Mucosa of rectum (tissue), 2 donors: ENCODE data around the gene WDR91.

Experiments used
- H3K27ac ChIP-seq, 2 donors: one replicate each; pipeline ENCODE4 v1.7.0; 2013; ENCODE audit warnings: inconsistent platforms in 2 of 2, low read depth in 2 of 2, low read length in 2 of 2
- H3K27me3 ChIP-seq, 2 donors: one replicate each; pipeline ENCODE4 v1.7.0; 2013; ENCODE audit warnings: low read length in 2 of 2; ENCODE audit not compliant: control insufficient read depth in 2 of 2, insufficient read depth in 2 of 2
- H3K36me3 ChIP-seq, 2 donors: one replicate each; pipeline ENCODE4 v1.7.0; 2013; ENCODE audit warnings: low read length in 2 of 2; ENCODE audit not compliant: control insufficient read depth in 2 of 2, insufficient read depth in 2 of 2
- H3K4me1 ChIP-seq, 2 donors: one replicate each; pipeline ENCODE4 v1.7.0; 2013; ENCODE audit warnings: low read length in 2 of 2, mild to moderate bottlenecking in 1 of 2; ENCODE audit not compliant: control insufficient read depth in 2 of 2, insufficient read depth in 2 of 2
- H3K4me3 ChIP-seq, 2 donors: one replicate each; pipeline ENCODE4 v1.7.0; 2013; ENCODE audit warnings: low read length in 2 of 2
- H3K9ac ChIP-seq, 2 donors: one replicate each; pipeline ENCODE4 v1.7.0; 2013; ENCODE audit warnings: low read length in 2 of 2, low read depth in 1 of 2, mild to moderate bottlenecking in 1 of 2
- H3K9me3 ChIP-seq, 2 donors: one replicate each; pipeline ENCODE4 v1.7.0; 2013; ENCODE audit warnings: low read length in 2 of 2; ENCODE audit not compliant: control insufficient read depth in 2 of 2
- donor health status: healthy.
- donor health status: Normal muscosa, but diverticular disease.

Gene WDR91

DNA sequence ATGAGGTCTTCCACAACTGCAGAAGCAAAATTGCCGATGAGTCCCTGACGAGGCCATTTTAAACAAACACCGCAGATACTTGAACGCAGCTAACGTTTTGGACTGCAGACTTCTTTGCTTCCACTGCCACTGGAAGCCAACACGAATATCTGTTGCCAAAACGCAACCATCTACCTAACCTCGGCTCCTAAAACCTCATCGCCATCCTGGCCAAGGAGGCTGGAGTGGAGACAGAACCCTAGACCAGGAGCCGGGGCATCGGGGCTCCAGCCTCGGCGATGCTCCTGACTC lies 493 bp downstream of the WDR91 start:
- peak overlapping the region; percentile 83 to 87 for H3K4me3 ChIP-seq
- H3K9ac ChIP-seq: peak overlapping the region; percentile 86 to 90
- H3K27me3 ChIP-seq: no peaks in the 10 kb centered on the region
- no peaks in the 10 kb centered on the region for H3K9me3 ChIP-seq
- H3K4me1 ChIP-seq: peaks cover 5% of the 10 kb centered on the region in 2 donors
- H3K36me3 ChIP-seq: no peaks in the 10 kb centered on the region
- peak overlapping the region; percentile 71 to 87 for H3K27ac ChIP-seq

DNA sequence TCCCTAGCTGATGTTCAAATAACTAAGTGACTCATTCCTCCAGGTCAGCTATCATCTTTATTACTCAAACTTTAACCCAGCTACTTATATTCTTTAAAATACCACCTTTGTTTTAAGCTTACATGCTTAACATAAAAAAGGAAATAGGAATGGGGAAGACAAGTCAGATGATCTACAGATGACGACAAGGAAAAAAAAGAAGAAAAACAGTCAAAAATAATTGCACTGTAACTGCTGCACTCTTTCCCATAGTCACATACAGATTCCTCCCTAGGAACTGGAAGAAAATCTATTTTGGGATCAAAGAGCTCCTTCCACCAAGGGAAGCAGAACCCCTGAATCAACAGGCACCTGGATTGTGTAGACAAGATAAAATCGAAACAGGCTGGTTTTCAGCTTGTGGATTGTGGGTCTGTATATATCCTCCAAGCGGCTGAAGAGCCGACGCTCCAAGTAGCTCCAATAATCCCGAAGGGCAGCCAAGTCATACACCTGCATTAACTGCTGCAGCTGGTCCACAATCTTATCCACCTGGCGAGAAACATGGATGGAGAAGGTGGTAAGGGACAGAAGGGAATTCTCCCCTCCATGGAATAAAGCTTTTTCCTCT lies 2.0 kb downstream of the WDR91 start:
- H3K9ac ChIP-seq: no peak overlapping the region

DNA sequence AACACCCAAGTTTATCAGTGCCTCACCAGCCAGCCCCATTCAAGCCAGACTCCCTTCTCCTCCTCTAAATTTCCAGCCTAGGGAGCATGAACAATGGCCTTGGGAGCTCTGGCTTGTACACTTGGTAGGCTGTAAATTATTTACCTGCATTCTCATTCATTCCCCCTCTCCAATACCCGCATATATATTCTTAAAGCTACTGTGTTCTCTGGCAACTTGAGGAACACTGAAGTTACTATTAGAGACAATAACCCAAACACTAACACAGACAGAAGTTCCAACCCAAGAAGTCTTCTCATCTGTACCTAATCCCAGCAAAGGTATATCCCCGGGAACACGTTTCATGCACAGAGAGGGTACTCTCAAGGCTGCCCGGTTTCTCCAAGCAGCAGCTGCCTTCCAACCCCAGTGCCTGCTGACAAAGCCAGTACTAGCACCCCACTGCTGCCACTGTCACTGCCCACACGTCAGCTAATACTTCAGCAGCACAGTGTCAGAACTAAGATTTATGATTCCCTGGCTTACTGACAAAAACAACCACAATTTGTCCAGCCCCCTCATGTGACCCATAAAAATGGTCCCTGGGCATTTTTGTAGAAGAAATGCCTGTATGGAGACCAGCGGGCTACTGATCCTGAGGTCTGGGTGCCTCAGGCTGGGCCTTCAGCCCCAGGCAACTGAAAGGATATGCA lies 3.1 kb downstream of the WDR91 start:
- H3K36me3 ChIP-seq: peaks cover 7 to 17% of the 10 kb centered on the region in 2 donors

More for the DNA sequence above, 2.0 kb downstream of the WDR91 start:
- peaks cover under 1 to 8% of the 10 kb centered on the region in 2 donors for H3K36me3 ChIP-seq
- no peak overlapping the region for H3K27ac ChIP-seq
- no peaks in the 10 kb centered on the region for H3K27me3 ChIP-seq
- H3K4me1 ChIP-seq: peaks cover 5% of the 10 kb centered on the region in 2 donors
- no peak overlapping the region for H3K4me3 ChIP-seq
- no peaks in the 10 kb centered on the region for H3K9me3 ChIP-seq

GRCh38 chr7:135207406-135208101 lies 3.8 kb downstream of the WDR91 start:
- H3K9ac ChIP-seq: no peak overlapping the region
- peaks cover 5% of the 10 kb centered on the region in 2 donors for H3K4me1 ChIP-seq
- no peaks in the 10 kb centered on the region for H3K27me3 ChIP-seq
- H3K27ac ChIP-seq: no peak overlapping the region
- no peak overlapping the region for H3K4me3 ChIP-seq
- no peaks in the 10 kb centered on the region for H3K9me3 ChIP-seq
- H3K36me3 ChIP-seq: peaks cover 12 to 23% of the 10 kb centered on the region in 2 donors

More for the DNA sequence above, 3.1 kb downstream of the WDR91 start:
- no peak overlapping the region for H3K27ac ChIP-seq
- H3K27me3 ChIP-seq: no peaks in the 10 kb centered on the region
- no peak overlapping the region for H3K9ac ChIP-seq
- H3K9me3 ChIP-seq: no peaks in the 10 kb centered on the region
- no peak overlapping the region for H3K4me3 ChIP-seq
- peaks cover 5% of the 10 kb centered on the region in 2 donors for H3K4me1 ChIP-seq

- no peaks in the 10 kb centered on the region for H3K9me3 ChIP-seq
- H3K4me1 ChIP-seq: peaks cover 5% of the 10 kb centered on the region in 2 donors
- H3K36me3 ChIP-seq: peaks cover 12 to 24% of the 10 kb centered on the region in 2 donors
- no peak overlapping the region for H3K27ac ChIP-seq
- H3K27me3 ChIP-seq: no peaks in the 10 kb centered on the region
- no peak overlapping the region for H3K9ac ChIP-seq
- no peak overlapping the region for H3K4me3 ChIP-seq
These were observed 4.4 kb downstream of the WDR91 start for GRCh38 chr7:135206941-135207391.

GRCh38 chr7:135205850-135206249 lies 5.5 kb downstream of the WDR91 start:
- Histone ChIP-seq H3K9ac (no peak overlapping the region), H3K4me1 (peaks cover 2 to 3% of the 10 kb centered on the region in 2 donors), H3K4me3 (no peak overlapping the region), H3K9me3 (no peaks in the 10 kb centered on the region), H3K36me3 (peaks cover 15 to 31% of the 10 kb centered on the region in 2 donors), H3K27ac (no peak overlapping the region), H3K27me3 (no peaks in the 10 kb centered on the region)

DNA sequence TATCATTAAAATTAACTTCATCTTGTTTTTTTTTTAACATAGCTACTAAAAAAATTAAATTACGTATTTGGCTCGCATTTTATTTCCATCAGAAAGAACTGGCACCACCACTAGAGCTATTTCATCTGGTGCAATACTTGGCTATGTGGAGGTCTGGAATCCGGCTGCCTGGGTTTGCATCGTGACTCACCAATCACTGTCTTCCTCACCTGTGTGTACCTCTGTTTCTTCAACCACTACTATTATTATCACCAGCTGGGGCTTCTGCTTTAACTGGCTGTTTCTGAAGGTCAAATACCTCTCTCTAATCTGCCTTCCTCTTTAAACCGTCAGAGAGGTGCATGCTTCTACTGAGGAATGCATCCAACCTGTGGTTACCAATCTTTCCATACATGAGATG lies 6.5 kb downstream of the WDR91 start:
- Histone ChIP-seq H3K4me1 (no peaks in the 10 kb centered on the region), H3K9me3 (no peaks in the 10 kb centered on the region), H3K27ac (no peak overlapping the region), H3K27me3 (no peaks in the 10 kb centered on the region), H3K4me3 (no peak overlapping the region), H3K36me3 (peaks cover 15 to 35% of the 10 kb centered on the region in 2 donors), H3K9ac (no peak overlapping the region)

DNA sequence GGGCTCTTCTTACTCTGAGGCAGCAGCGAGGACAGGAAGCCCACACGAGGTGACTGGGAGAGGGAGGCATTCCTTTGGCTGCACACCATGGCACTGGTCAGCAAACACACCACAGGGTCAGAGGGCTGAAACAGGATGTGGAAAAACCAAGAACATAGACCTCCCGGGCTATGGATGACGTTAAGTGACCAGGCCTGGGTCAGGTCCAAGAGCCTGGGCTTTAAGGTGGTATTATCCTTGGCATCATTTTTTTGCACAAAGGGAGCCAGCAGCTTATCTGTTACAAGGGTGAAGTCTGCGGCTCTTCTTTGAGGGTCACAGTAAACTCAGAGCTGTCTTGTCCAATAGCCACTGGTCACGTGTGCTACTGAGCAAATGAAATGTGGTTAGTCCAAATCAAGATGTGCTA lies 7.0 kb downstream of the WDR91 start:
- H3K36me3 ChIP-seq: peaks cover 17 to 39% of the 10 kb centered on the region in 2 donors
- no peak overlapping the region for H3K9ac ChIP-seq
- H3K27ac ChIP-seq: no peak overlapping the region
- no peak overlapping the region for H3K4me3 ChIP-seq
- no peaks in the 10 kb centered on the region for H3K4me1 ChIP-seq
- H3K27me3 ChIP-seq: no peaks in the 10 kb centered on the region
- no peaks in the 10 kb centered on the region for H3K9me3 ChIP-seq

GRCh38 chr7:135201350-135201749 lies 10.0 kb downstream of the WDR91 start:
- H3K36me3 ChIP-seq: peaks cover 27 to 49% of the 10 kb centered on the region in 2 donors
- H3K27ac ChIP-seq: no peak overlapping the region
- H3K4me3 ChIP-seq: no peak overlapping the region
- no peaks in the 10 kb centered on the region for H3K9me3 ChIP-seq
- H3K9ac ChIP-seq: no peak overlapping the region
- no peaks in the 10 kb centered on the region for H3K4me1 ChIP-seq
- H3K27me3 ChIP-seq: no peaks in the 10 kb centered on the region

GRCh38 chr7:135200821-135201331 lies 10.4 kb downstream of the WDR91 start:
- Histone ChIP-seq H3K36me3 (peaks cover 28 to 49% of the 10 kb centered on the region in 2 donors), H3K9me3 (no peaks in the 10 kb centered on the region), H3K9ac (no peak overlapping the region), H3K27me3 (no peaks in the 10 kb centered on the region), H3K4me3 (no peak overlapping the region), H3K4me1 (no peaks in the 10 kb centered on the region), H3K27ac (no peak overlapping the region)
